Measurements from ENCODE around the gene TMSB10. TPM values are rescaled to one million over a fixed set of nuclear protein-coding genes. Genes with fewer than 3 reads are reported as not detected.
A peak's percentile ranks its signal among the peaks of the same experiment; 100 is the strongest.

The TMSB10 gene
- total and polyA plus RNA-seq, 2 donors (not counting 1 experiment from before 2014, with no cell fraction given) = 885 to 5,410 TPM

- DNase-seq (no peak), ATAC-seq (ENCODE audit: low read depth) (no peak)
- H3K9me3 ChIP-seq (ENCODE audit: control extremely low read depth in 1 of 3, control insufficient read depth in 2 of 3, insufficient read depth in 1 of 3, low read length in 2 of 3) = no peaks in the 10 kb centered on the region
- H3K27ac ChIP-seq (ENCODE audit: low read length in 2 of 2) = peak overlapping the region; percentile 89 to 93
- ChIA-PET POLR2A (interaction anchor here (0.7 to 4.2 kb wide), 9 partner anchors 9 to 80 kb away, joined by 3 to 40 read pairs (median 5); partner anchors contain the start of gene TMSB10), CTCF (interaction anchor here (0.9 to 18.2 kb wide), 5 partner anchors 7 to 57 kb away, joined by 3 to 316 read pairs (median 8); partner anchors contain the start of gene TMSB10)
- H3K27me3 ChIP-seq (replicated peaks in 1 of 4; ENCODE audit: control extremely low read depth in 1 of 4, control insufficient read depth in 3 of 4, insufficient read depth in 4 of 4, low read length in 3 of 4) = no peaks in the 10 kb centered on the region
- peaks cover 21% of the 10 kb centered on the region for H3K4me1 Mint-ChIP-seq
- peak overlapping the region; percentile 87 for H2AFZ ChIP-seq (ENCODE audit: insufficient read depth, low read depth, low read length, poor library complexity, severe bottlenecking)
- H3K9ac ChIP-seq (ENCODE audit: low read length) = peak overlapping the region; percentile 57
- no peaks in the 10 kb centered on the region for H3K9me3 Mint-ChIP-seq (ENCODE audit: insufficient read depth)
- TF ChIP-seq CTCF (IDR thresholded peaks at IDR 0.05) (no peak), EZH2 (IDR thresholded peaks at IDR 0.05; ENCODE audit: borderline replicate concordance, insufficient read depth, low read depth, low read length, poor library complexity, severe bottlenecking) (no peak)
- peaks cover 25 to 26% of the 10 kb centered on the region in 2 donors for H3K4me1 ChIP-seq (ENCODE audit: control insufficient read depth in 2 of 2, insufficient read depth in 2 of 2, low read length in 2 of 2)
- H3K4me2 ChIP-seq (replicated peaks; ENCODE audit: low read depth, low read length, poor library complexity, severe bottlenecking) = peak overlapping the region; percentile 73
- H3K4me3 ChIP-seq (ENCODE audit: control extremely low read depth in 1 of 5, extremely low read depth in 1 of 5, insufficient read depth in 1 of 5, low read depth in 2 of 5, low read length in 4 of 5) = peak overlapping the region in 4 of 5 experiments; percentile 21 to 46 (median 24)
- H4K20me1 ChIP-seq (ENCODE audit: control insufficient read depth, insufficient read depth, low read length, poor library complexity, severe bottlenecking) = no peaks in the 10 kb centered on the region
- WGBS (ENCODE audit: insufficient coverage) = no CpG with 5 or more reads among the region's 2 CpGs
- H3K4me3 Mint-ChIP-seq = peak overlapping the region; percentile 77
- H3K27ac Mint-ChIP-seq = peak overlapping the region; percentile 98
- H3K36me3 ChIP-seq (replicated peaks in 1 of 2; ENCODE audit: control extremely low read depth in 1 of 2, control insufficient read depth in 1 of 2, extremely low read depth in 1 of 2, insufficient read depth in 2 of 2, low read length in 1 of 2) = no peaks in the 10 kb centered on the region
- intact Hi-C loops (cut with micrococcal nuclease) = loop anchor here (2.0 kb wide), 1 partner anchor 431 kb away; the partner anchor contains the start of gene SUCLG1
- H3K27me3 Mint-ChIP-seq = no peaks in the 10 kb centered on the region
- peaks cover 3% of the 10 kb centered on the region for H3K79me2 ChIP-seq (ENCODE audit: control insufficient read depth, insufficient read depth, low read length)
These were observed 16.1 kb upstream of the TMSB10 start for GRCh38 chr2:84889332-84889731.

GRCh38 chr2:84891355-84892010 lies 14.0 kb upstream of the TMSB10 start:
- no peak overlapping the region for H2AFZ ChIP-seq (ENCODE audit: insufficient read depth, low read depth, low read length, poor library complexity, severe bottlenecking)
- no peaks in the 10 kb centered on the region for H4K20me1 ChIP-seq (ENCODE audit: control insufficient read depth, insufficient read depth, low read length, poor library complexity, severe bottlenecking)
- Mint-ChIP-seq H3K4me1 (peaks cover 42% of the 10 kb centered on the region), H3K9me3 (ENCODE audit: insufficient read depth) (no peaks in the 10 kb centered on the region), H3K27me3 (no peaks in the 10 kb centered on the region), H3K27ac (no peak overlapping the region), H3K4me3 (no peak overlapping the region)
- H3K27ac ChIP-seq (ENCODE audit: low read length in 2 of 2) = no peak overlapping the region
- no peak overlapping the region for H3K4me3 ChIP-seq (ENCODE audit: control extremely low read depth in 1 of 5, extremely low read depth in 1 of 5, insufficient read depth in 1 of 5, low read depth in 2 of 5, low read length in 4 of 5)
- ChIA-PET CTCF (interaction anchor here (1.0 to 18.2 kb wide), 3 partner anchors 9 to 30 kb away, joined by 3 to 316 read pairs (median 35); partner anchors contain the start of gene TMSB10), POLR2A (interaction anchor here (1.4 kb wide), 1 partner anchor 29 kb away, joined by 3 read pairs; no protein-coding TSS in a partner anchor)
- TF ChIP-seq EZH2 (IDR thresholded peaks at IDR 0.05; ENCODE audit: borderline replicate concordance, insufficient read depth, low read depth, low read length, poor library complexity, severe bottlenecking) (no peak), CTCF (IDR thresholded peaks at IDR 0.05) (no peak)
- DNase-seq (no peak), ATAC-seq (ENCODE audit: low read depth) (no peak)
- no peak overlapping the region for H3K9ac ChIP-seq (ENCODE audit: low read length)
- peaks cover 15% of the 10 kb centered on the region for H3K79me2 ChIP-seq (ENCODE audit: control insufficient read depth, insufficient read depth, low read length)
- H3K4me2 ChIP-seq (replicated peaks; ENCODE audit: low read depth, low read length, poor library complexity, severe bottlenecking) = no peak overlapping the region
- H3K4me1 ChIP-seq (ENCODE audit: control insufficient read depth in 2 of 2, insufficient read depth in 2 of 2, low read length in 2 of 2) = peaks cover 39 to 41% of the 10 kb centered on the region in 2 donors
- intact Hi-C loops (cut with micrococcal nuclease) = no loop called here
- H3K36me3 ChIP-seq (replicated peaks in 1 of 2; ENCODE audit: control extremely low read depth in 1 of 2, control insufficient read depth in 1 of 2, extremely low read depth in 1 of 2, insufficient read depth in 2 of 2, low read length in 1 of 2) = no peaks in the 10 kb centered on the region
- H3K27me3 ChIP-seq (replicated peaks in 1 of 4; ENCODE audit: control extremely low read depth in 1 of 4, control insufficient read depth in 3 of 4, insufficient read depth in 4 of 4, low read length in 3 of 4) = no peaks in the 10 kb centered on the region
- 89% methylated on average over 8 of the region's 12 CpGs for WGBS (ENCODE audit: insufficient coverage)
- H3K9me3 ChIP-seq (ENCODE audit: control extremely low read depth in 1 of 3, control insufficient read depth in 2 of 3, insufficient read depth in 1 of 3, low read length in 2 of 3) = no peaks in the 10 kb centered on the region

All from B cell (primary cell).